BJ (cell line): ENCODE measurements around the gene NKAP. TPM values are rescaled to one million over a fixed set of nuclear protein-coding genes. Genes with fewer than 3 reads are reported as not detected.

Experiments
- CTCF ChIA-PET: fragments of 350-600 bp; formaldehyde crosslinking; extraction: SDS; loops from one replicate; lab custom pipeline; 2021; ENCODE audit warnings: antibody characterized with exemption, inconsistent platforms; lab: Yijun Ruan, JAX
- POLR2A ChIA-PET: fragments of 300-600 bp; sonication (Branson Sonifier 250); formaldehyde crosslinking; extraction: SDS; loops from one replicate; lab custom pipeline; 2021; ENCODE audit warnings: antibody characterized with exemption; lab: Charles Lee
- DNase-seq: peaks from one replicate; pipeline ENCODE4 v3.0.0-alpha.2; 2011; ENCODE audit warnings: low read depth
- H3K27me3 ChIP-seq: 2 replicates; pipeline ENCODE4 v1.6.0; 2011; ENCODE audit warnings: low read length; ENCODE audit not compliant: control insufficient read depth, insufficient read depth
- H3K36me3 ChIP-seq: 2 replicates; pipeline ENCODE4 v1.5.1; 2011; ENCODE audit warnings: low read length; ENCODE audit not compliant: control insufficient read depth, insufficient read depth
- H3K4me3 ChIP-seq: 2 replicates; pipeline ENCODE4 v1.5.1; 2011; ENCODE audit warnings: low read depth, mild to moderate bottlenecking, control low read depth, low read length
- polyA plus RNA-seq: library from polyadenylated mRNA; depleted of rRNA; stranded (reverse); fragments of >200 nt; gene quantifications from 2 replicates; pipeline ENCODE4 v1.2.3, GENCODE V29; 2011
- TF ChIP-seq, protein P1 (sequence below): IDR thresholded peaks from 2 replicates; pipeline ENCODE4 v1.5.1; 2011; ENCODE audit warnings: low read depth, mild to moderate bottlenecking, control low read depth, inconsistent platforms, low read length, moderate library complexity; ENCODE audit not compliant: insufficient read depth

Gene NKAP
- polyA plus RNA-seq, 1 experiment: 2.1 TPM

DNA sequence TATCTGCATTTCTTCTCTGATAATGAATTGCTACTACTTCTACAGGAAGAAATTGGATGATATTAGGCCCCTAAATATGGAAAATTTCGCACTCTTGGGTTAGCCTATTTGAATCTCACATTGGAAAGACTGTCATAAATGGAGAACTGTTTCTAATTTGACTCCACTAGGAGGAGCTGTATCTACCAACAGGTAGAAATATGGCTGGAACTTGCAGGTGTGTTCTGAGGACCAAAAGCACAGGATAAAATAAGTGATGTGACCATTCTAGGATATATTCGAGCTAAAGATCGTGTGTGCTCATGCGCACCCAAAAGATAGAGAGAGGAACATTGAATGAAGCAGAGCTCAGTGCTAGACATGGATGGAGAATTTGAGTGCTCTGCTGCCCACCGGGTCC lies 4.8 kb upstream of the NKAP start:
- DNase-seq: no peak
- H3K27me3 ChIP-seq: no peaks in the 10 kb centered on the region
- H3K36me3 ChIP-seq: no peaks in the 10 kb centered on the region
- H3K4me3 ChIP-seq: no peak overlapping the region
- TF ChIP-seq, protein P1, sequence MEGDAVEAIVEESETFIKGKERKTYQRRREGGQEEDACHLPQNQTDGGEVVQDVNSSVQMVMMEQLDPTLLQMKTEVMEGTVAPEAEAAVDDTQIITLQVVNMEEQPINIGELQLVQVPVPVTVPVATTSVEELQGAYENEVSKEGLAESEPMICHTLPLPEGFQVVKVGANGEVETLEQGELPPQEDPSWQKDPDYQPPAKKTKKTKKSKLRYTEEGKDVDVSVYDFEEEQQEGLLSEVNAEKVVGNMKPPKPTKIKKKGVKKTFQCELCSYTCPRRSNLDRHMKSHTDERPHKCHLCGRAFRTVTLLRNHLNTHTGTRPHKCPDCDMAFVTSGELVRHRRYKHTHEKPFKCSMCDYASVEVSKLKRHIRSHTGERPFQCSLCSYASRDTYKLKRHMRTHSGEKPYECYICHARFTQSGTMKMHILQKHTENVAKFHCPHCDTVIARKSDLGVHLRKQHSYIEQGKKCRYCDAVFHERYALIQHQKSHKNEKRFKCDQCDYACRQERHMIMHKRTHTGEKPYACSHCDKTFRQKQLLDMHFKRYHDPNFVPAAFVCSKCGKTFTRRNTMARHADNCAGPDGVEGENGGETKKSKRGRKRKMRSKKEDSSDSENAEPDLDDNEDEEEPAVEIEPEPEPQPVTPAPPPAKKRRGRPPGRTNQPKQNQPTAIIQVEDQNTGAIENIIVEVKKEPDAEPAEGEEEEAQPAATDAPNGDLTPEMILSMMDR: no peak
- ChIA-PET CTCF (interaction anchor here (1.1 kb wide), 1 partner anchor 266 kb away, joined by 3 read pairs; no protein-coding TSS in a partner anchor), POLR2A (no interaction called here)

DNA sequence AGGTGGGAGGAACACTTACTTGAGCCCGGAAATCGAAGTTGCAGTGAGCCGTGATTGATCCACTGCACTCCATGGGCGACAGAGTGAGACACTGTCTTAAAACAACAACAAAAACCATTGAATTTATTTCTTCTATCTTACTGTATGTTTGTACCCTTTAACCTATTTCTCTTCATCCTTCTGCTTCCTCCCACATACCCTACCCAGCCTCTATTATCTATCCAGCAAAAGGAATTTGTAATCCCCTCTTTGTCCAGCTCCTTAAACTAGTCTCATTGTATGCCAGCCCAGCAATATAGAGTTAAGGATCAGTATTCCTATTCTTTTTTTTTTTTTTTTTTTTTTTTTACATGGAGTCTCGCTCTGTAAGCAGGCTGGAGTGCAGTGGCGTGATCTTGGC lies 1.9 kb upstream of the NKAP start:
- no peaks in the 10 kb centered on the region for H3K27me3 ChIP-seq
- ChIA-PET POLR2A (no interaction called here), CTCF (no interaction called here)
- DNase-seq: no peak
- H3K36me3 ChIP-seq: no peaks in the 10 kb centered on the region
- TF ChIP-seq, protein P1: no peak
- no peak overlapping the region for H3K4me3 ChIP-seq

DNA sequence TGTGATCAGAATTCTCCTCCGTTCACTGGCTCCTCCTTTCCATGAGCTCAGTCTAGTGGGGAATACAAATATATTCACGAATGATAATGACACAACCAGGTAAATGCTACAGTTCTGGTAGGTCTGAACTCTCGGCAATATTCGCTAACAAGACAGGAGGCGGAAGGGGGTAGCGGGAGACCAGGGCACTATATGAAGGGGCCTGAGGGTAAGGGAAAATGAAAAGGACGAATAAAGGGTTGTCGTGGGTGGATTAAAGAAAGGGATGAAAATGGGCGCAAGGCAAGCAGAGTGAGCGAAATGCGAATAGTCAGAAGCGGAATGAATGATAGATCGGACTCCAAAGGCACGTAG lies 743 bp downstream of the NKAP start:
- no peaks in the 10 kb centered on the region for H3K27me3 ChIP-seq
- H3K36me3 ChIP-seq: no peaks in the 10 kb centered on the region
- TF ChIP-seq, protein P1: 0 out of 2 replicates have a peak, but pooled peaks have one; percentile 15
- ChIA-PET CTCF (no interaction called here), POLR2A (no interaction called here)
- no peak for DNase-seq
- H3K4me3 ChIP-seq: peak overlapping the region; percentile 80

DNA sequence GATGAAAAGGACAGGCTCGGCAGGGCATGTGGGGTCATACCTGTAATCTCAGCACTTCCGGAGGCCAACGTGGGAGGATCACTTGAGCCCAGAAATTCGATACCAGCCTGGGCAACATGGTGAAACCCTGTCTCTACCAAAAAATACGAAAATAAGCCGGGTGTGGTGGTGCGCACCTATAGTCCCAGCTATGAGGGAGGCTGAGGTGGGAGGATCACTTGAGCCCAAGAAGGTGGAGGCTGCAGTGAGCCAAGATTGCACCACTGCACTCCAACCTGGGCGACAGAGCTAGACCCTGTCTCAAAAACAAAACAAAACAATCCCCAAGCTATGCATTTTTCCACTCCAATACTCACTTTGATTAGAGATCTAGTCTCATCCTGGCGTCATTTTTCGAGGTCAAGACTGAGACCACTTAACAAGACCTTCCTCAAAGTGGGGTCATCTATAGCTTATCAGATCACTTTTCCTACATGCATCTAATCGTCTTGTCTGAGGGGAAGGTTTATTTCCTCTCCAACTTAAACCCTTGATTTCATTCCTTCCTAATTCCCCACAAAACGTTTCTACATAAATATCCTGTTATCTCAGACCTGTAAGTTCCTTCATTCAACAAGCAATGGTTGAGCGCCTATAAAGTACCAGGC lies 1.3 kb downstream of the NKAP start:
- Histone ChIP-seq H3K4me3 (peak overlapping the region; percentile 80), H3K27me3 (no peaks in the 10 kb centered on the region), H3K36me3 (no peaks in the 10 kb centered on the region)
- ChIA-PET POLR2A (no interaction called here), CTCF (no interaction called here)
- DNase-seq: no peak
- TF ChIP-seq, protein P1: no peak

DNA sequence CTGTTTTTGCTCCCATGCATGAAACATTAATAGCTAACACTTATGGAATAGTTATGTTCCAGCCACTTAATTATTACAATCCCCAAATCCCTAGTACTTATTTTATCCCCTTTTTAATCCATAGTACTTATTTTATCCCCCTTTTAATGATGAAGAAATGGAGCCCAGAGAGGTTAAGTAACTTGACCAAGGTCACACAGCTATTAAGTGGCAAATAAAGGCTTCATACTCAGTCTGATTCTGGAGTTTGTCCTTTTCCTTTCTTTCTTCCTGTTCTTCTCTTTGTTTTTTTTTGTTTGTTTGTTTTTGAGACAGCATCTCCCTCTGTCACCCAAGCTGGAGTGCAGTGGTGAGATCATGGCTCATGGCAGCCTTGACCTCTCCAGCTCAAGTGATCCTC lies 2.2 kb downstream of the NKAP start:
- Histone ChIP-seq H3K4me3 (no peak overlapping the region), H3K36me3 (no peaks in the 10 kb centered on the region), H3K27me3 (no peaks in the 10 kb centered on the region)
- ChIA-PET POLR2A (interaction anchor here (0.5 kb wide), 1 partner anchor 187 kb away, joined by 5 read pairs; no protein-coding TSS in a partner anchor), CTCF (no interaction called here)
- no peak for DNase-seq
- TF ChIP-seq, protein P1: no peak
